ENCODE results near the gene DPEP1.
"Not testable (repeated sequence)": the region's sequence is repeated elsewhere in the genome, so short reads cannot be mapped to it uniquely, and the experiment has no call there.

DPEP1 gene

GRCh38 chr16:89613231-89613953 lies at the start of gene DPEP1:
Gene DPEP1, plus strand, starts transcription at chr16:89613642. Its CDS starts 16,769 bp downstream, at chr16:89630411.
- DNase-seq (ENCODE audit: low read depth) = no peak

GRCh38 chr16:89564476-89565255 lies 48.8 kb upstream of the DPEP1 start:
- no peak for DNase-seq (ENCODE audit: low read depth)

DNA sequence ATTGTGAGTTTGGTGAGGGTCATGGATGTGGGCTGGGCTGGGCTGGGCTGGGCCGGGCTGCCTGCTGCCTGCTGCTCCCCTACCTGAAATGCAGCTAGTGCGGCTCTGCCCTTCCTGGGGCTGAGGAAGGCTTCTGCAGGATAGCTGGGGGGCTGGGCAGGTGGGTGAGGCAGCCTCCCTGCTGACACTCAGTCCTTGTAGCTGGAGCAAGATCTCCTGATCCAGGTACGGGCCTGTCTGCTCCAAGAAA lies 48.3 kb upstream of the DPEP1 start:
- no peak for DNase-seq (ENCODE audit: low read depth)

GRCh38 chr16:89565506-89566372 lies 47.7 kb upstream of the DPEP1 start:
- peak; percentile 42 for DNase-seq (ENCODE audit: low read depth)

DNA sequence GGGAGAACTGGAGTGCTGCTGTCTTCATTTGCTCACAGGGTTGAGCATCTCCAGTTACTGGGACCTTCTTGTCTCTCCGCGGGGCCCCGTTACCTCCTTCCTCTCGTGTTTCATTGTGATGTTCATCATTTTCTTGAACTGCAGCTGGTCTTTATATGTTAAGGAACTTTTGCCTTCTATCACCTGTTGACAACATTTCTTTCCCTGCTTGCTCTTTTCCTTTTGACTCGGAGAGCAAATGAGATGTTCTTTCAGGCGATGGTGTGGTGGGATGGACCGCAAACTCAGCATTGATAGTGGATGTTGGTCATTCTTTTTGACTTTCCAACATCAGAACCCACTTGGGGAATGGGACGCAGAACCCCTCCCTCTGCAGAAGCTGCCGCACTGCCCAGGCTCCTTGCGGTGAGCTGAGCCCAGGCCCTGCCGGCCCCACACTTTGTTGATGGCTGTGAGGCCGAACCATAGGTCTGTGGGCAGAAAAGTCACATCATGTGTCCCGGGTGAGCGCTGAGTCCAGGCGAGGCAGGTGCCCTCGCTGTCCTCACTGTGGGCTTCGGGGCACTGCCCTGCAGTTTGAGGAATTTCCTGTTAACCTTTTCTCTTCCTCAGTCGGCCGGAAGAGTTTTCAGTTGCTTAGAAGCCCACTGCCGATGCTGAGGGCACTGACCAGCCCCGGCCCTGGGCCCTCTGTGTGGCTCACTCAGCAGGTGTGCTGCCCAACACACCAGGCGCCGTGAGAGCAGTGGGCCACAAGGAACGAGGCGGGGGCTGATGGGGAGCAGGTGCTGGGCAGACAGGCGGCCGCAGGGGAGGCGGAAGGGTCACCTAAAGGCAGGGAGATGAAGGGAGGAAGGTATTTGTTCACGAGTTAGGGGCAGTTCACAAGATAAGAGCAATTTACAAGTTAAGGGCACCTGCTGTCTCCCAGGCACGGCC lies 45.5 kb upstream of the DPEP1 start:
- no peak for DNase-seq (ENCODE audit: low read depth)

DNA sequence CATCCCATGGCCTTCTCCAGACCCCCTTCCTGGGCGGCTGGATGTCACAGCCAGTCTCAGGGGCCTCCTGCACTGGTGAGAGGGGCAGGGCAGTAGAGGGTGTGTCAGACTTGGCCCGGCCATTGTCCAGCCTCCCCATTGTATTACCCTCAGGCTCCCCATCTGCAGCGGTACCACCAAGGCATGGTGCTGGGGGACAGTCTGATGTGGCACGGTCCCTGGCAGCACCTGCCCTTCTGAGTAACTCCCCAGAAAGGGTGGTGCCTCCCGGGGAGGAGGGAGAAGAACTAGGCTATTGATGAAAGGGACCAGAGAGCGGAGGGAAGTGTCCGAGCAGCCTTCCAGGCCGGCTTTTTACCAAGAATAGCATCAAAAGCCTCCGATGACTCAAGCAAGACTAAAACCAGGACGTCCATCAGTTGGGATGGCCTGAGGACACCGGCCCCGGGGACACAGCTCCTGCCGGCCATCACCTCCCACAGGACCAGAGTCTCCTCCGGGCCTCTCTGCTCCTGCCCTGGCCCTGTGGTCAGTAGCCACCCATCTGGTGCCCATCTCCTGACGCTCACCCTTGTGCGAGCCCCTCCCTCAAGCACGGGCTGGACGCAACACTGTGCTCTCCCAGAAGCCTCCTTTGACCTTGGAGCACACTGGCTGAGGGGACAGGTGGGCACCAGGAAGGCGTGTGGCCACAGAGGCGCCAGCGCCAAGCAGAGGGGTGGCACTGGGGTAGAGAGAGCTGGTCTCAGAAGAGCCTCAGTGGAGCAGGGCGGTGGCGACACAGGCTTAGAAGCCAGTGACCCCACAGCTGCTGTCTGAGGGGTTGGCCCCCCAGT lies 43.7 kb upstream of the DPEP1 start:
- no peak for DNase-seq (ENCODE audit: low read depth)

- DNase-seq (ENCODE audit: low read depth) = no peak
These were observed 43.0 kb upstream of the DPEP1 start for GRCh38 chr16:89570342-89570923.

- not testable (repeated sequence) for DNase-seq (ENCODE audit: low read depth)
These were observed 42.4 kb upstream of the DPEP1 start for GRCh38 chr16:89570983-89571598.

DNA sequence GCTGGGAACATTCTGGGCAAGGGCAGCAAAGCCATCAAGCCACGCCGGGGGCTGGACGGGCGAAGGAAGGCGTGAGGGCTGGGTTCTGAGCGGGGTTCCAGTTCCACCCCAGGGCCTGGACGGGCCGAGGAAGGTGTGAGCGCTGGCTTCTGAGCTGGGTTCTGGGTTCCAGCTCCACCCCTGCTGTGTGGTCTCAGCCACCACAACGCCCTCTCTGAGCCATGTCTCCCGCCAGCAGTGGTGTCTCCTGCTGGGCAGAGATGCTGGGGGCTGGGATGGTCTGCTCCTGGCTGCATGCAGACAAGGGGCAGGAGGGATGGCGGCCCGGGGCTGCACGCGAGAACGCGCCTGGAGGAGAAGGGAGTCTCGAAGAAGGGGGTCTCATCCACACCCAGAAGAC lies 41.8 kb upstream of the DPEP1 start:
- no peak for DNase-seq (ENCODE audit: low read depth)

- no peak for DNase-seq (ENCODE audit: low read depth)
These were observed 41.4 kb upstream of the DPEP1 start for GRCh38 chr16:89572073-89572484.

DNA sequence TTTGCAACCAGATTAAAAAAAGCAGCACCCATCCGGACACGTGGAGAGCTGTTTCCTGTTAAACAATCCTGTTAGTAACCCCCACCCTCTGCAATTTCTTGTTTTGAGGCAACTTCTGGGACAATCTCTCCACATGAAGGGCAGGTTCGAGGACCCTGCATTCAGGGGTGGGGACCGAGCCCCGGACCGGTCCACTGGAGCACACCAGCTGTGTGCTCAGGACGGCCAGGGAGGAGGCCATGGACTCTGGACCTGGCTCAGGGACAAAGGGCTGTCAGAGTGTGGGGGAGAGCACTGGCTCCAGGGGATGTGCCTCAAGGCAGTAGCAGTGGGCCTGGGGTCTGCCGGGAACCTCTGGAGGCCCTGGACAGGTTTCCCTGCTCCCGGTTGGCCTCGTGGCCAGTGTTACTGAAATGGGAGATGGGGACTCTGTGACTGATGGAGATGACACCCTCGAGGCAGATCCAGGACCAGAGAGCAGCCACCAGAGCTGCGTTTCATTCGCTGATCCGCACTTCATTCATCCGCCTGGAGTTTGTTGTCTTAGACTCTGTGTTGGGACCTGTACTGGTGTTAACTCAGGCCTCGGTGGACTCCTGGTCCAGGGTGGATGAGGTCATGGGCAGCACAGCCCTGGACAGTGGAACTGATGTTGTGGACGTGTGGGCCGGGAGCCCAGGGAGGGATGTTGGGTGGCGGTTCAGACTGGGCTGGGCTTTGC lies 40.8 kb upstream of the DPEP1 start:
- no peak for DNase-seq (ENCODE audit: low read depth)

DNA sequence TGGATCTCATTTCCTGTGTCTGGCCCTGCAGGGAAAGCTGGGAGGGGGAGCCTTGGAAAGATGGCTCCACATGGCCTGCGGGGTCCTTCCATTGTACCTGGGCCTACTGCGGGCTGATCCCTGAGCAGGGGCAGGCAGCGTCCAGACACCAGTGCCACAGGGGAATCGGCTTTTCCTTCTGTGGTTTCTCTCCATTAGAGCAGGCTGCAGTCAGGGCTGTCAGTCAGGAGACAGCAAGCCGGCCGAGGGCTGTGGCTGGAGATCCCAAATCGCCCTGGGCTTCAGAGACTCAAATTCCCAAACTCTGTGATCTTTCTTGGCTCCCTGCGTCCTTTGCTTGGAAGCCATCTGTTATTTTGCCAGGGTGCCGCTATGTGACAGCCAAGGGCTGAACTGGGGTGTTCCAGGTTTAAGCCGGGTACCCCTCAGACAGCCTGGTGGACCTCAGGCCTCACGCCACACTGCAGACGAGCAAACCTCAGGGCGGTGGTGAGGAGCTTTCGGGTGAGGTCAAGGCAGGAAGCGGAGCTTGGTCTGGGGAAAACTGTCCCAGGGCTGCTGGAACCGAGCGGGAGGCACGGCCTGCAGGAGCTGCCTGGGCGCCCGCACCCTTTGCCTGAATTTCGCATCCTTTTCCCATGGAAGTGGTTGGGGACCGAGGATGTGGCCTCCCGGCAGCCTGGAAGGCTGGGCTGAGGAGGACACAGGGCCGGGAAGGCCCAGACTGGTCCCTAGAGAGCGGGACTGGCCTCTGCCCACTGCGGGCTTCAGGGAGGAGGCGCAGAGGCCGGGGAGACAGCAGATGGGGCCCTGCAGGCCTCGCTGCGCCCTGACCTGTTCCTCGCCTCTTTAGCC lies 39.4 kb upstream of the DPEP1 start:
- DNase-seq (ENCODE audit: low read depth) = no peak

- DNase-seq (ENCODE audit: low read depth) = peak; percentile 39
These were observed 38.7 kb upstream of the DPEP1 start for GRCh38 chr16:89574681-89575246.

- DNase-seq (ENCODE audit: low read depth) = no peak
These were observed 37.9 kb upstream of the DPEP1 start, which contains the start of gene CPNE7 for GRCh38 chr16:89575247-89576152. Gene CPNE7, plus strand, starts transcription at chr16:89575758. Its CDS starts 140 bp downstream, at chr16:89575898.

DNA sequence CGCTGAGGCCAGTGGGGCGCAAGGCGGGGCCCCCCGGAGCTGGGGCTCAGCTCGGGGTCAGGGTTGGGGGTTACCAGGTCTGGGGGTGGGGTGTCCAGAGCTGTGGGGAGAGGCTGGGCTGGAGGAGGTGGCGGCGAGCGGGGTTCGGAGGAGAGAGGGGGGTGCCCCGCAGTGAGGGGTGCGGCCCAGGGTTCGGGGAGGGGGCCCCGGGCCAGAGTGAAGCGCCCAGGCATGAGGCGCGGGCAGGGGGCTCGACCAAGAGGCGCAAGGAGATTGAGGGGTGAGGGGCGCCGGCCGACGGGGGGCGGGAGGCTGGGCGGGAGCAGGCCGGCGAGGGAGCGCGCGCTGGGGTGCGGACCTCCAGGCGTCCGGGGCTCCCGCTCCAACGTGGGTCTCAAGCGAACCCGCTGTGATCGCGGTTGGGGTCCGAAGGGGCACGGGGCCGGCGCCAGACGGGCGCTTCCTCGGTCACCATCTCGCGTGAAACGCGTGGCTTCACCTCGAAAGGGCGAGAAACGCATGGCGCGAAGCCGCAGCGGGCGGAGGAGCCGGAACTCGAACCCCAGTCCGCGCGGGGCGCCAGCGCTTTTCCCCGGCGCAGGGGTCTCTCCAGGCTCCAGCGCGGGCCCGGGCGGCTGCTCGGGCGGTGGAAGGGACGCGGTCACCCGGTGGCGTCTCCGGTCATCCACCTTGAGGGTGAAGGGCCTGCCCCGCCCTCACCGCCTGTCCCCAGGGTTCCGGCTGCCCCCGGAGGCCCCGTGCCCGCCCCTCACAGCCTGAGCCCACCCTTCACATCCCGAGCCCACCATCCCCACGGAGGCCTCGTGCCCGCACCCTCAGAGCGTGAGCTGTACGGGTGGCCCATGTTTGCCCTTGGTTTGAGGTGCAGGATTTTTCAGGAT lies 37.0 kb upstream of the DPEP1 start:
- DNase-seq (ENCODE audit: low read depth) = no peak
